COLO829 (cell line): Measurements from ENCODE around the gene MMP12.

ENCODE experiments used
- DNase-seq: peaks from one replicate; pipeline ENCODE4 v3.0.0; 2012; ENCODE audit warnings: low spot score

The MMP12 gene

GRCh38 chr11:102850973-102851745, 23.6 kb downstream of the MMP12 start:
- DNase-seq, result peak; percentile 58

- no peak for DNase-seq
Observed at GRCh38 chr11:102849311-102849710, 25.5 kb downstream of the MMP12 start.

- DNase-seq, result no peak
Observed at GRCh38 chr11:102846292-102846691, 28.5 kb downstream of the MMP12 start.

- peak; percentile 16 for DNase-seq
Observed at GRCh38 chr11:102843489-102843888, 31.3 kb downstream of the MMP12 start, which contains the start of gene MMP3. TSS of gene MMP3 (minus strand) at chr11:102843609. CDS start at chr11:102843546, 63 bp downstream.

GRCh38 chr11:102842930-102843329, 31.9 kb downstream of the MMP12 start:
- DNase-seq, result no peak

GRCh38 chr11:102840018-102840417, 34.8 kb downstream of the MMP12 start:
- DNase-seq, result no peak

GRCh38 chr11:102837646-102838045, 37.1 kb downstream of the MMP12 start:
- DNase-seq, result no peak

- DNase-seq, result no peak
Observed at GRCh38 chr11:102837156-102837555, 37.6 kb downstream of the MMP12 start.

- DNase-seq, result no peak
Observed at GRCh38 chr11:102836290-102836875, 38.4 kb downstream of the MMP12 start.

GRCh38 chr11:102833731-102834130, 41.1 kb downstream of the MMP12 start:
- DNase-seq, result no peak

- DNase-seq, result no peak
Observed at GRCh38 chr11:102832612-102833011, 42.2 kb downstream of the MMP12 start.

GRCh38 chr11:102831489-102832440, 43.0 kb downstream of the MMP12 start:
- DNase-seq, result no peak

- DNase-seq, result no peak
Observed at GRCh38 chr11:102831128-102831488, 43.7 kb downstream of the MMP12 start.

GRCh38 chr11:102830001-102830727, 44.6 kb downstream of the MMP12 start:
- no peak for DNase-seq

GRCh38 chr11:102829316-102830000, 45.3 kb downstream of the MMP12 start:
- DNase-seq, result no peak

GRCh38 chr11:102824556-102824955, 50.2 kb downstream of the MMP12 start:
- DNase-seq, result no peak

- DNase-seq, result no peak
Observed at GRCh38 chr11:102819491-102819890, 55.3 kb downstream of the MMP12 start.

- no peak for DNase-seq
Observed at GRCh38 chr11:102813484-102813883, 61.3 kb downstream of the MMP12 start.
